T-cell (primary cell): ENCODE results near the gene PPP2R3B. TPM values are rescaled to one million over a fixed set of nuclear protein-coding genes. Genes with fewer than 3 reads are reported as not detected.
"Not testable (repeated sequence)": the region's sequence is repeated elsewhere in the genome, so short reads cannot be mapped to it uniquely, and the experiment has no call there.

Experiments used
- ATAC-seq, 4 experiments: fragments of 200-7000 bp in 3 of 4; fragments of 150-1000 bp in 1 of 4; cut with Tn5 transposase; replicated peaks in 1 of 4; 1 replicate in 3 of 4; 2 replicates in 1 of 4; pipeline ENCODE4 v1.10.0; 2021; ENCODE audit warnings: moderate library complexity in 3 of 4, mild to moderate bottlenecking in 2 of 4, moderate number of reproducible peaks in 1 of 4
- CTCF ChIA-PET, 2 donors: fragments of 300-600 bp; sonication (Branson Sonifier 250); formaldehyde crosslinking; loops; one replicate each; lab custom pipeline; 2022; ENCODE audit warnings: antibody characterized with exemption in 2 of 2; lab: Charles Lee
- POLR2A ChIA-PET, 2 donors: fragments of 300-600 bp; sonication (Branson Sonifier 250); formaldehyde crosslinking; loops; one replicate each; lab custom pipeline; 2022; ENCODE audit warnings: antibody characterized with exemption in 2 of 2; lab: Charles Lee
- DNase-seq, 35 experiments: peaks; one replicate each; pipeline versions ENCODE4 v3.0.0 to v3.0.0-alpha.2; 2013 to 2023
- H3K27ac ChIP-seq: one replicate; pipeline ENCODE4 v1.5.1; 2013; ENCODE audit warnings: low read length
- H3K27me3 ChIP-seq, 2 experiments: replicated peaks in 1 of 2; 1 replicate in 1 of 2; 2 replicates in 1 of 2; pipeline versions ENCODE4 v1.6.1 to v1.7.0; 2013; ENCODE audit warnings: low read length in 1 of 2, mixed read lengths in 1 of 2; ENCODE audit not compliant: control insufficient read depth in 2 of 2, insufficient read depth in 2 of 2; ENCODE audit errors: extremely low read depth in 1 of 2
- H3K36me3 ChIP-seq, 2 donors: 1 replicate in 1 of 2; 2 replicates in 1 of 2; pipeline versions ENCODE4 v1.6.1 to v1.7.0; 2013; ENCODE audit warnings: low read length in 1 of 2; ENCODE audit not compliant: control insufficient read depth in 2 of 2, insufficient read depth in 1 of 2; ENCODE audit errors: extremely low read depth in 1 of 2
- H3K4me1 ChIP-seq, 2 experiments: 1 replicate in 1 of 2; 2 replicates in 1 of 2; pipeline versions ENCODE4 v1.6.1 to v1.7.0; 2013; ENCODE audit warnings: low read length in 2 of 2, mixed read lengths in 1 of 2; ENCODE audit not compliant: insufficient read depth in 2 of 2, control insufficient read depth in 1 of 2; ENCODE audit errors: extremely low read depth in 1 of 2
- H3K4me3 ChIP-seq, 2 donors: 1 replicate in 1 of 2; 2 replicates in 1 of 2; pipeline versions ENCODE4 v1.5.1 to v1.7.0; 2013; ENCODE audit warnings: mild to moderate bottlenecking in 2 of 2, low read length in 1 of 2, moderate library complexity in 1 of 2; ENCODE audit not compliant: control insufficient read depth in 1 of 2; ENCODE audit errors: extremely low read depth in 1 of 2
- H3K9me3 ChIP-seq: 2 replicates; pipeline ENCODE4 v1.7.0; 2013
- H3K27ac Mint-ChIP-seq, 2 donors: one replicate each; pipeline ENCODE4 v1.8.0; 2020 to 2021; ENCODE audit warnings: mild to moderate bottlenecking in 2 of 2, mixed read lengths in 2 of 2
- H3K27me3 Mint-ChIP-seq, 2 donors: one replicate each; pipeline ENCODE4 v1.8.0; 2021 to 2022; ENCODE audit warnings: mixed read lengths in 2 of 2
- H3K36me3 Mint-ChIP-seq: one replicate; pipeline ENCODE4 v1.8.0; 2021; ENCODE audit warnings: mixed read lengths
- H3K4me1 Mint-ChIP-seq, 3 donors: one replicate each; pipeline ENCODE4 v1.8.0; 2020 to 2022; ENCODE audit warnings: mixed read lengths in 3 of 3, mild to moderate bottlenecking in 1 of 3
- H3K4me3 Mint-ChIP-seq, 3 donors: one replicate each; pipeline ENCODE4 v1.8.0; 2020 to 2022; ENCODE audit warnings: mild to moderate bottlenecking in 3 of 3, mixed read lengths in 3 of 3, moderate library complexity in 3 of 3
- H3K9me3 Mint-ChIP-seq, 3 donors: one replicate each; pipeline ENCODE4 v1.8.0; 2020 to 2022; ENCODE audit warnings: mixed read lengths in 3 of 3
- WGBS: methylation state at CpG from one replicate; pipeline ENCODE4 v1.1.5; 2013; ENCODE audit warnings: missing lambda C conversion rate; ENCODE audit not compliant: insufficient coverage; 5-methylcytosine and 5-hydroxymethylcytosine counted together
- total RNA-seq, 35 experiments: library from RNA in 6 of 35; stranded (reverse) in 6 of 35; fragments of 120-200 nt in 1 of 35; gene quantifications; one replicate each; pipeline versions ENCODE4 v1.2.1 to v1.2.4 and lab custom pipeline; 2013 to 2026

The PPP2R3B gene
- total RNA-seq, 5 donors from 2014 or later (not counting 1 experiment from before 2014, with no cell fraction given) = 30.5 to 56.5 (median 46.6) TPM

DNA sequence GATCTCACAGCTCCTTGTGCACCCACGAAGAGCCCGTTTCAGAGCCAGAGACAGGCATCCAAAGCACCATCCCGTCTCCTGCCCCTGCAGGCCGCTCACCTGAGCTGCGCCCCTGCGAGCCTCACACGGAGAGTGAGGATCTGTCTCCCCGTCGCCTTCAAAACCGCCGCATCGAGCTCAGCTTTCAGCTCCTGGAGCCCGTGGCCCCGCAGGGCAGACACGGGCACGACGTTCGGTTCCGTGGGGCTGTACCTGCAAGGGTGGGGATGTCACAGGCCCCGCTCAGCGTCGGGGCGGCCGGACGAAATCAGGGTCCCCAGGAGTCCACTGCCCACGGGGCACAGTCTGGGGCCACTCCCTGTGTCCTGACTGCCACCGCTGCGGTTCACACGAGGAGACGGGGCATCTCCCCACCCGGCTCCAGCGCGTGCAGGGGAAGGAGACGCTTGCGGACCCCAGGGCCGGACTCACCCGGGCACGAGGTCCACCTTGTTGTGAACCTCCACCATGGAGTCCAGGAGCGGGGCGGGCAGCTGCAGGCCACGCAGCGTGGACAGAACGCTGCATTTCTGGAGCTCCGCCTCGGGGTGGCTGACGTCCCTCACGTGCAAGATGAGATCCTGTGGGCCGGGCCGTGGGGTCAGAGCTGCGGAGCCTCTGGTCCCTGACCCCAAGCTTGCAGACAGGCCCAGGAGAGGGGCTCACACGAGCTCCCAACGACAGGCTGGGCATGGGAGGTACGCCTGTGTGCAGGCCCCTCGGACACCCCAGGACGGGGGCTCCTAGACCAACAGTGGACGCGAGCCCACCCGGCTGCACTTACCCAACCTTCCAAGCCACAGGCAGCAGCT, 79.2 kb downstream of the PPP2R3B start:
- Mint-ChIP-seq H3K4me3 (no peak overlapping the region), H3K27me3 (no peaks in the 10 kb centered on the region), H3K27ac (no peak overlapping the region), H3K36me3 (peaks cover 43% of the 10 kb centered on the region), H3K4me1 (no peaks in the 10 kb centered on the region), H3K9me3 (no peaks in the 10 kb centered on the region)
- ChIA-PET POLR2A (no interaction called here), CTCF (no interaction called here)
- DNase-seq (no peak), ATAC-seq (no peak)
- H3K4me3 ChIP-seq = no peak overlapping the region
- no peaks in the 10 kb centered on the region for H3K4me1 ChIP-seq
- H3K9me3 ChIP-seq = no peaks in the 10 kb centered on the region
- 98% methylated on average over 57 of the region's 58 CpGs for WGBS
- H3K36me3 ChIP-seq = peaks cover 39 to 60% of the 10 kb centered on the region in 2 donors
- H3K27ac ChIP-seq = no peak overlapping the region
- no peaks in the 10 kb centered on the region for H3K27me3 ChIP-seq

DNA sequence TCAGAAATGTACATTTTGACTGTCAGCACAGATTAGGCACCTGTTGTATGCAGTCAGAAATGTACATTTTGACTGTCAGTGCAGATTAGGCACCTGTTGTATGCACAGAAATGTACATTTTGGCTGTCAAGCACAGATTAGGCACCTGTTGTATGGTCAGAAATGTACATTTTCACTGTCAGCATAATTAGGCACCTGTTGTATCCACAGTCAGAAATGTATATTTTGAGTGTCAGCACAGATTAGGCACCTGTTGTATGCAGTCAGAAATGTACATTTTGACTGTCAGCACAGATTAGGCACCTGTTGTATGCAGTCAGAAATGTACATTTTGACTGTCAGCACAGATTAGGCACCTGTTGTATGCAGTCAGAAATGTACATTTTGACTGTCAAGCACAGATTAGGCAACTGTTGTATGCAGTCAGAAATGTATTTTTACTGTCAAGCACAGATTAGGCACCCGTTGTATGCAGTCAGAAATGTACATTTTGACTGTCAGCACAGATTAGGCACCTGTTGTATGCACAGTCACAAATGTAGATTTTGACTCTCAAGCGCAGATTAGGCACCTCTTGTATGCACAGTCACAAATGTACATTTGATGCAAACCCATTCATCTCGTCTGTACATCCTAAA, 80.0 kb downstream of the PPP2R3B start:
- H3K27me3 ChIP-seq, ATAC-seq, H3K27me3 Mint-ChIP-seq, DNase-seq, H3K4me1 ChIP-seq, H3K9me3 ChIP-seq, H3K4me1 Mint-ChIP-seq, POLR2A ChIA-PET, H3K9me3 Mint-ChIP-seq, CTCF ChIA-PET, H3K4me3 ChIP-seq, H3K27ac ChIP-seq, H3K4me3 Mint-ChIP-seq, H3K27ac Mint-ChIP-seq: not testable (repeated sequence)
- H3K36me3 ChIP-seq = peaks cover 39 to 56% of the 10 kb centered on the region in 2 donors
- 100% methylated on average over 3 of the region's 3 CpGs for WGBS
- peaks cover 40% of the 10 kb centered on the region for H3K36me3 Mint-ChIP-seq

DNA sequence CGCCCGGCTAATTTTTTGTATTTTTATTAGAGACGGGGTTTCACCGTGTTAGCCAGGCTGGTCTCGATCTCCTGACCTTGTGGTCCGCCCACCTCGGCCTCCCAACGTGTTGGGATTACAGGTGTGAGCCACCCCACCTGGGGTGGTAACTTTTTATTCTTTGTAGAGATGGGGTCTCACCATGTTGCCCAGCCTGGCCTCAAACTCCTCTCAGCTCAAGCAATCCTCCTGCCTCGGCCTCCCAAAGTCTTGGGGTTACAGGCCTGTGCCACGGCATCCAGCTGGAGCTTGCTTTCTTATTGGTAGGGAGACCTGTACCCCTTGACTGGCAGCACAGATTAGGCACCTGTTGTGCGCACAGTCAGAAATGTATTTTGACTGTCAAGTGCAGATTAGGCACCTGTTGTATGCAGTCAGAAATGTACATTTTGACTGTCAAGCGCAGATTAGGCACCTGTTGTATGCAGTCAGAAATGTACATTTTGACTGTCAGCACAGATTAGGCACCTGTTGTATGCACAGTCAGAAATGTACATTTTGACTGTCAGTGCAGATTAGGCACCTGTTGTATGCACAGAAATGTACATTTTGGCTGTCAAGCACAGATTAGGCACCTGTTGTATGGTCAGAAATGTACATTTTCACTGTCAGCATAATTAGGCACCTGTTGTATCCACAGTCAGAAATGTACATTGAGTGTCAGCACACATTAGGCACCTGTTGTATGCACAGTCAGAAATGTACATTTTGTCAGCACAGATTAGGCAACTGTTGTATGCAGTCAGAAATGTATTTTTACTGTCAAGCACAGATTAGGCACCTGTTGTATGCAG, 80.7 kb downstream of the PPP2R3B start:
- H3K9me3 ChIP-seq, H3K4me3 Mint-ChIP-seq, H3K4me1 Mint-ChIP-seq, H3K4me3 ChIP-seq, H3K27me3 ChIP-seq, H3K27ac ChIP-seq, POLR2A ChIA-PET, CTCF ChIA-PET, H3K9me3 Mint-ChIP-seq, H3K27me3 Mint-ChIP-seq, ATAC-seq, H3K27ac Mint-ChIP-seq, H3K4me1 ChIP-seq: not testable (repeated sequence)
- H3K36me3 Mint-ChIP-seq = peaks cover 39% of the 10 kb centered on the region
- 100% methylated on average over 3 of the region's 12 CpGs for WGBS
- H3K36me3 ChIP-seq = peaks cover 34 to 49% of the 10 kb centered on the region in 2 donors
- DNase-seq = peak in 1 of 35 experiments; percentile 10

- no peak for DNase-seq
- Mint-ChIP-seq H3K36me3 (peaks cover 26% of the 10 kb centered on the region), H3K27me3 (no peaks in the 10 kb centered on the region), H3K9me3 (no peaks in the 10 kb centered on the region), H3K27ac (no peak overlapping the region), H3K4me3 (no peak overlapping the region), H3K4me1 (no peaks in the 10 kb centered on the region)
- Histone ChIP-seq H3K36me3 (peaks cover 28 to 31% of the 10 kb centered on the region in 2 donors), H3K9me3 (no peaks in the 10 kb centered on the region), H3K4me1 (no peaks in the 10 kb centered on the region), H3K27me3 (no peaks in the 10 kb centered on the region), H3K27ac (no peak overlapping the region), H3K4me3 (no peak overlapping the region)
- ChIA-PET POLR2A (no interaction called here), CTCF (no interaction called here)
- ATAC-seq = no peak
- 98% methylated on average over 11 of the region's 19 CpGs for WGBS
Observed at GRCh38 chrX:302975-303374, 83.7 kb downstream of the PPP2R3B start.

GRCh38 chrX:300334-300733, 86.4 kb downstream of the PPP2R3B start:
- ChIA-PET POLR2A (no interaction called here), CTCF (no interaction called here)
- DNase-seq = no peak
- WGBS = 100% methylated on average over 5 of the region's 8 CpGs
- no peak overlapping the region for H3K27ac Mint-ChIP-seq
- H3K4me1 Mint-ChIP-seq = no peaks in the 10 kb centered on the region
- H3K27me3 ChIP-seq = no peaks in the 10 kb centered on the region
- H3K4me1 ChIP-seq = no peaks in the 10 kb centered on the region
- no peak for ATAC-seq
- H3K36me3 Mint-ChIP-seq = peaks cover 22% of the 10 kb centered on the region
- peaks cover 12 to 34% of the 10 kb centered on the region in 2 donors for H3K36me3 ChIP-seq
- no peak overlapping the region for H3K4me3 Mint-ChIP-seq
- H3K4me3 ChIP-seq = no peak overlapping the region
- no peak overlapping the region for H3K27ac ChIP-seq
- no peaks in the 10 kb centered on the region for H3K9me3 Mint-ChIP-seq
- H3K9me3 ChIP-seq = no peaks in the 10 kb centered on the region
- H3K27me3 Mint-ChIP-seq = no peaks in the 10 kb centered on the region

DNA sequence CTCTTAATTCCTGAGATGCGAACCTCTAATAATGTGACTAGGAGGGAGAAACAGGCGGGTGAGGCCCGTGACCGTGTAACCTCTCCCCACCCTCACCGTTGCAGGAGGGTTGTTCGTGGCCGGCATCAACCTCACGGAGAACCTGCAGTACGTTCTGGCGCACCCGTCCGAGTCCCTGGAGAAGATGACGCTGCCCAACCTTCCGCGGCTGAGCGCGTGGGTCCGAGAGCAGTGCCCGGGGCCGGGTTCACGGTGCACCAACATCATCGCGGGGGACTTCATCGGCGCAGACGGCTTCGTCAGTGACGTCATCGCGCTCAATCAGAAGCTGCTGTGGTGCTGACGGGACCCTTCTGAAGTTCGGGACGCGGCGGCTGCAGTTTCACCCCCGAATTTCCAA, 87.7 kb downstream of the PPP2R3B start:
- CTCF ChIA-PET = no interaction called here
- H3K4me1 ChIP-seq = no peaks in the 10 kb centered on the region
- H3K9me3 Mint-ChIP-seq = no peaks in the 10 kb centered on the region
- H3K27me3 Mint-ChIP-seq = no peaks in the 10 kb centered on the region
- H3K9me3 ChIP-seq = no peaks in the 10 kb centered on the region
- POLR2A ChIA-PET = no interaction called here
- no peaks in the 10 kb centered on the region for H3K4me1 Mint-ChIP-seq
- H3K27me3 ChIP-seq = no peaks in the 10 kb centered on the region
- WGBS = 96% methylated on average over 31 of the region's 36 CpGs
- H3K4me3 ChIP-seq = no peak overlapping the region
- ATAC-seq (no peak), DNase-seq (no peak)
- peaks cover 15% of the 10 kb centered on the region for H3K36me3 Mint-ChIP-seq
- H3K4me3 Mint-ChIP-seq = no peak overlapping the region
- H3K27ac Mint-ChIP-seq = no peak overlapping the region
- peaks cover 6 to 28% of the 10 kb centered on the region in 2 donors for H3K36me3 ChIP-seq
- H3K27ac ChIP-seq = no peak overlapping the region
